GM19099 (cell line): ENCODE data around the gene EFCAB8.

Experiments
- POLR2A ChIP-seq: IDR thresholded peaks from 3 replicates; pipeline ENCODE4 v1.6.1; 2011; ENCODE audit warnings: low read depth; ENCODE audit not compliant: insufficient read length; ENCODE audit errors: extremely low read depth

EFCAB8 gene

DNA sequence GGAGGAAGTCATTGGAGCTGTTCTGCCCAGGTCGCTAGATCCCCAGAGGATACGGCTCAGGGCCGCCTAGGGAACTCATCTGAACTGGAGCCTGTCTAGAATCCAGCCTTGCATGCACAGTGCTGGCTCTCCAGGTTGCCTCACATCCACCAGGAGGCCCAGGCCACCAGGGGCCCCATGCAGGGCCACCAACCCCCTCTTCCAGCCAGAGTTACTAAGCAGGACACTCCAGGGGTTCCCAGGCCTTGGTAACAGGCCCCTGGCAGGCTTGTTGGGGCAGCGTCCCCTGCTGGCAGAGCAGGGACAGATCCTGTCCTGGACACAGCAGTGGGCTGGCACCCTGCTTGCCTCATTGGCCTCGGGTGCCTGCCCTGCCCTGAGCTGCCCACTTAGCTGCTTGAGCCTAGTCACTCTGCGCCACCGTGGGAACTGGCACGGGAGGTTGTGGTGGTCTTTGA is 35.3 kb downstream of the EFCAB8 start:
- no peak for TF ChIP-seq POLR2A

DNA sequence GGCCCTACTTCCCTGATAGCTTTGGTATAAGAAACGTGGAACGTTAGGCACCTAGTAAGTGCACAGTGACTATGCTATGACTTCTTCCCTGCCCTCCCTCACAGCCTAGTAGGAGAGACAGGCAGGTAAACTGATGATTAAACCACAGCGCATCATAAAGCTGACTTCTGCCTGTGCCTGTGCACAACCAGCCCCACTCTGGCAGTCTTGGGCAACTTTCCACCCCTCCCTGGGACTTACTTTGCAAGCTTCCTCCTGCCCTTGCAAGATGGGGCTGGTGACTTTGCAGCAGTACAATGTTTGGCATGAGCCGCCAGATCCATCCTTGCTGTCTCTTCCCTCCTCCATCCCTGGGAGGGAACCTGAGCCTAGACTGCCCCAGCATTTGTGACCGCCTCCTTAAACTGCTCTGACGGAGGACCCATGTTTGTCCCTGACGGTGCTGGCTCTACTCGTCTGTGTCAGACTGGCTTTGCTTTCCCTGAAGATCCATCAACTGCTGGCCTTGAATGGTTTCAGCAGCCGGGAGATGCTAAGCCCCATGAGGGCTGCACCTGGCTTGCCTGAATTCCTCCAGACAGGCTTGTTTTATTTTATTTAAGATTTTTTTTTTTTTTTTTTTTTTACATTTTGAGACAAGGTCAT is 36.1 kb downstream of the EFCAB8 start:
- no peak for TF ChIP-seq POLR2A

DNA sequence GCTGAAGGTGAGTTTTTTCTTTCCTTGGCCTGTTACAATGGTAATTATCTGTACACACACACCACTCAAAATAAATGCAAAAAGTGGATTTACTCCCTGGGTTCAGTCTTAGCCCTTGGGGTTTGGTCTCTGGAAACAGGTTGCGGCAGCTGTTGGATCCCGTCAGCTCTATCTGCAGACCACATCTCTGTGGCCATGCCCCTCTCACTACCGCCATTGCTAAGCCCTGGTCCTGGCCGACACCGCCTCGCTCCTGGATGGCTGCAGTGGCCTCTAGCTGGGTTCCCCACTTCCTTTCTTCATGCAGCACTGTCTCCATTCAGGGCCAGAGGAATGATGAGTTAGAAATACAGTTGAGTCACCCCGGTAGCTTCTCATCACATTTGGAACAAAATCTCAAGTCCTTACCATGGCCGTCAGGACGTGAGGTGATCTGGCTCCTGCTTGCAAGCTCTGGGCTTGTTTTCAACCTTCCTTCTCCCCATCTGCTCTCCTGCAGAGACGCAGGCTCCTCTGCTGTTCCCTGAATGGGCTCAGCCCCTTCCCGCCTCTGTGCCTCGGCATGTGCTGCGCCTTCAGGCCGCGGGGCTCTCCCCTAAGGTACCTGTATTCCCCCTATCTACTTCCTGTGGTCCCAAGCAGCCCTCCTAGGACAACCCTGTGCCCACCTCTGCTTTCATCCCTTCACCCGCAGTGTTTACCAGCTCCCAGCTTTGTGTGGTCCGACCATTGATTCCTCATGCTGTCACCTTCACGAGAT is 38.0 kb downstream of the EFCAB8 start:
- no peak for TF ChIP-seq POLR2A

- TF ChIP-seq POLR2A = no peak
Measured at GRCh38 chr20:32898729-32899128, 40.0 kb downstream of the EFCAB8 start.

DNA sequence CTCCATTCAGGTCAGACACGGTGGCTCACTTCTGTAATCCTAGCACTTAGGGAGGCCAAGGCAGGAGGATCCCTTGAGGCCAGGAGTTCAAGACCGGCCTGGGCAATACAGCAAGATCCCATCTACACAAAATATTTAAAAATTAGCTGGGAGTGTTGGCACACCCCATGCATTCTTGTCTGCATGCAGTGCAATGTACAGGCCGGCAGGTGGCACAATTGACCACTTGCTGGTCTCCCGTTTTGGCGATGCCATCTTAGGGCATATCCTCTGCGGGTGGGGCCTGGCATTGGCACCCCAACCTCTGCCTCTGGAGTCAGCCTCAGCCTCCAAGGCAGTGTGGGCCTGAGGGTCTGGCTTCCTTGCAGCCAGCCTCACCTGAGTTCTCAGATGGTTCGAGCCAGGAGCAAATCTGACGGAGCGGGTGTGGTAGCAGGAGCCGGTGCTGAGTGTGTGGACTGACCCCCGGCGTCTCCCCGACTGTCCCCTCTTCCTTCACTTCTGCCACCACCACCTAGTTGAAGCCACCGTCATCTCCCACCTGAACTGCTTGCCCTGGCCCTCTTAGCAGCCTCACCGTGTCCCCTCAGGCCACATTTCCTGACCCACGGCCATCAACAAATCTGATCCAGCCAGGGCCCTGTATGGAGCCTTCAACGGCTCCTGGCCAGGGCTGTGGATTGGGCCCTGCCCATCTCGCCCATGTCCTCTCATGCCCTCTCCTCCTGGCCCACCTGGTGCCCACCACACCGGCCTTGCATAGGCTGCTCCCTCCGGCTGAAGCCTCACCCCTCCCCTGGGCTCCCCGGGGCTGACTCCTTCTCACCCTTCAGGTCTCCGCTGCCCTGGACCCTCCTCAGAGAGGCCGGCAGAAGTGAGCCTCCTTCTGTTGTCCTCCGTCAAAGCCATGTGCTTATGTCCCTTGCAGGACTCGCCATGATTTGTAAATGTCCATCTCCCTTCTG is 44.0 kb downstream of the EFCAB8 start:
- TF ChIP-seq POLR2A = no peak

GRCh38 chr20:32903666-32904175 is 45.0 kb downstream of the EFCAB8 start:
- TF ChIP-seq POLR2A = no peak

DNA sequence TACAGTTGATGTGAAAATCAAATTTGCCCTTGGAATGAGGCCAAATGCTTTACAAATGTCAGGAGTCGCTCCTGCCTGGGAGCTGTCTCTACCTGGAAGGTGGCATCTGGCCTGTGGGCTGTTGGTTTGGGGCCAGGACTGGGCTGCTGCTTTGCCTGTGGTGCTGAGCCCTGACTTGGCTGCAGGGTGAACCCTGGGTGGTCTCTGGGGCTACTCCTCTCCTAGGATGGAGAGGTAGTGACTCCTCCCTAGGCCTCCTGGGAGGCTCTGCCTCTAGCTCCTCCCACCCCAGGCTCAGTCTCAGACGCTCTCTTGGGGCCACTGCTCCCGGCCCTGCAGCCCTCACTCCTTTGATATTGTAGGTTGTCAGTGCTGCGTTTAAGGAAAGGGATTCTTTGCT is 47.5 kb downstream of the EFCAB8 start:
- no peak for TF ChIP-seq POLR2A

GRCh38 chr20:32906871-32907495 is 48.3 kb downstream of the EFCAB8 start:
- no peak for TF ChIP-seq POLR2A

DNA sequence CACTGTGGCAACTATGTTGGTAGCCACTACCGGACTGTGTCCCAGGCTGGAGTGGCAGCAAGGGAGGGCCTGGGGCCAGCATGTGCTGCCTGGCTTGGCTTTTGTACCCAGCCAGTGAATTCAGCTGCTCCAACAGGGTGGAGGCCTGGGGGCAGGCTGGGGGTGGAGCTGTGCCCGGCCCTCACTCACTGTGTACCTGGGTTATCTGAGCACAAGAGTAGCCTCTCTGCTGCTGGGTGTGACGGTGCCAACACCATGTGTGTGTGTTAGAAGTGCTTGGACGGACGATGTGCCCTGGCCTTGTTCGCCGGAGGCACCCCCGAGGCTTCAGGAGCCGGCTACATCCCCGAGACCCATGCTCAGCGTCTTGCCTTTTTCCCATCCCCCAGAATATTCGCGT is 49.2 kb downstream of the EFCAB8 start:
- TF ChIP-seq POLR2A = no peak

- no peak for TF ChIP-seq POLR2A
Measured at GRCh38 chr20:32908334-32909292, 49.9 kb downstream of the EFCAB8 start.

- no peak for TF ChIP-seq POLR2A
Measured at GRCh38 chr20:32909451-32909850, 50.7 kb downstream of the EFCAB8 start.

GRCh38 chr20:32909896-32910571 is 51.3 kb downstream of the EFCAB8 start:
- no peak for TF ChIP-seq POLR2A

DNA sequence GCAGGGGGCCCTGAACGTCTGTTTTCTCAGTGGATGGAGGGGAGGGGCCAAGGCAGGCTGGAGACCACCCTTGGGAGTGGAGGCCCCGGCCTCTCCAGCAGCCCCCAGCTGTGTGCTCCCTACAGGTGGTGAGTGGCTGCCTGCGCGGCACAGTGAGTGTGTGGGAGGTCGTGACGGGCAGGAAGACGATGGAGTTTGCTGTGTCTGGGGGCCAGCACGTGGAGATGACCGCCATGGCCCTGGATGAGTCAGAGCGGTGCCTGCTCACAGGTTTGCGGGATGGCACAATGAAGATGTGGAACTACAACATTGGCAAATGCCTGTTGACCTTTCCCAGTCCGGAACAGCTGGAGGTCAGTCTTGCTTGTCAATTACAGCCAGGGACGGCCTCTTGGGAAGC is 52.6 kb downstream of the EFCAB8 start:
- no peak for TF ChIP-seq POLR2A
